GM19467 (cell line): ENCODE results near the gene RPL36A.
A peak's percentile ranks its signal among the peaks of the same experiment; 100 is the strongest.

ENCODE experiments used
- ATAC-seq: cut with Tn5 transposase; IDR thresholded peaks from one replicate; pipeline ENCODE4 v1.9.1; 2021; ENCODE audit warnings: mild to moderate bottlenecking, moderate library complexity; ENCODE audit not compliant: unreplicated experiment

RPL36A gene

GRCh38 chrX:101391831-101392230, 1.0 kb downstream of the RPL36A start:
- ATAC-seq, result no peak

- no peak for ATAC-seq
These were observed 2.9 kb downstream of the RPL36A start for GRCh38 chrX:101393530-101394305.

GRCh38 chrX:101394372-101394771, 3.6 kb downstream of the RPL36A start:
- no peak for ATAC-seq

- ATAC-seq, result no peak
These were observed 5.0 kb downstream of the RPL36A start for GRCh38 chrX:101395789-101396188.

GRCh38 chrX:101397779-101398178, 7.0 kb downstream of the RPL36A start:
- ATAC-seq, result no peak

GRCh38 chrX:101398694-101399093, 7.9 kb downstream of the RPL36A start:
- no peak for ATAC-seq

GRCh38 chrX:101399825-101400224, 9.0 kb downstream of the RPL36A start:
- no peak for ATAC-seq

- ATAC-seq, result no peak
These were observed 16.4 kb downstream of the RPL36A start for GRCh38 chrX:101407167-101407747.

GRCh38 chrX:101407748-101408531, 17.1 kb downstream of the RPL36A start, which contains the start of the genes GLA and HNRNPH2:
Gene GLA, minus strand, starts transcription at chrX:101407925. Its CDS starts 22 bp downstream, at chrX:101407903.
Gene HNRNPH2, plus strand, starts transcription at chrX:101408222. Its CDS starts 3,767 bp downstream, at chrX:101411989.
- ATAC-seq, result peak; percentile 83

- peak; percentile 19 for ATAC-seq
These were observed 17.7 kb downstream of the RPL36A start for GRCh38 chrX:101408532-101408841.

- no peak for ATAC-seq
These were observed 18.2 kb downstream of the RPL36A start for GRCh38 chrX:101409043-101409442.

- ATAC-seq, result no peak
These were observed 19.6 kb downstream of the RPL36A start for GRCh38 chrX:101410461-101410860.

GRCh38 chrX:101411984-101412383, 21.2 kb downstream of the RPL36A start:
- no peak for ATAC-seq

- peak; percentile 62 for ATAC-seq
These were observed 24.7 kb downstream of the RPL36A start for GRCh38 chrX:101415180-101416145.

- ATAC-seq, result no peak
These were observed 25.9 kb downstream of the RPL36A start for GRCh38 chrX:101416691-101417090.

- ATAC-seq, result no peak
These were observed 26.4 kb downstream of the RPL36A start for GRCh38 chrX:101417190-101417589.

- ATAC-seq, result no peak
These were observed 27.4 kb downstream of the RPL36A start for GRCh38 chrX:101417981-101418841.

- no peak for ATAC-seq
These were observed 28.7 kb downstream of the RPL36A start for GRCh38 chrX:101419489-101419888.

GRCh38 chrX:101427954-101428353, 37.1 kb downstream of the RPL36A start:
- ATAC-seq, result no peak

- ATAC-seq, result no peak
These were observed 39.1 kb downstream of the RPL36A start for GRCh38 chrX:101429934-101430333.
